HuH-7.5 (cell line): Measurements from ENCODE around the gene RPS10.
A peak's percentile ranks its signal among the peaks of the same experiment; 100 is the strongest.

ENCODE experiments used
- DNase-seq: peaks from one replicate; pipeline ENCODE4 v3.0.0; 2011; ENCODE audit warnings: low spot score

Gene RPS10

DNA sequence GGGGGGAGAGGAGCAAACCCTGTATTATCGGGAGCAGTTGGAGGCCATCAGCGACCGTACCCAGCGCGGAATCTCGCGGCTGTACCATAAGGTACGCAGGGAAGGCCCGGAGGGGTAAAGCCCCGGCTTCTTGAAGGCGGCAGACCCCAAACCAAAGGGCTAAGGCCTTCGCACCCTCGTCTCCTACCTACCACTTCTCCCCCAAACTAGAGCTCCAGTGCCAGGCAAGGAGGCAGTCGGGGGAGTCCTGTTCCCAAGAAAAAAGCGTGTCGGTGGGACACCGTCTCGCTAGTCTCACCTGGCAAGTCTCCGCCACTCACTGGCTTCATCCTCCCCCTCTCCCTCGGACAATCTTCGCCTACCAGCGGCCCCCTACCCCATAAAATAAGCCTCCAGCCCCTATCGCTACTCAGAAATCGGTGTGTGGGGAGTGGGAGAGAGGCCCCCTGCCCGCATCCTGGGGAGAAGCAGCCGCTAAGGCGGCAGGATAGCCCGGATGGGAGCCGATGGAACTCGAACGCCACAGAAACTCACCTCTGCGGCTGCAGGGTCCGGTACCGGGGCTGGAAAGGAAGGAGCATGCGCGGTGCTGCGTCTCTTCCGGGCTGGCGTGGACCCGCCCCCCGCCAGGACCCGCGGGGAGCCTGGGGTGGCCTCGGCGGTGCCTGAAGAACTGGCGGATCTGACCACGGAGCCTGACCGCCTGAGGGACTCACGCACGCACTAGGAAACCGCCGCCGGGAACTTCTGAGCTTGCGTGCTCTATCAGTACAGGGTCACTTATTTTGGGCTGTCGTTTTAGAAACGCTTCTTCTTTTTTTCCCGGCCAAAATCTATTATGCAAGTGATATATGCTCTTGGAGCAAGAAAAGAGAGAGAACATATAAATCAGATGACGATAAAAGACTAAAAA is at the start of gene RPS10:
RPS10 (minus strand) TSS at position 572 of the 913 bp plus-strand sequence. CDS start 848 bp downstream, outside the sequence.
- DNase-seq = peak; percentile 86

DNA sequence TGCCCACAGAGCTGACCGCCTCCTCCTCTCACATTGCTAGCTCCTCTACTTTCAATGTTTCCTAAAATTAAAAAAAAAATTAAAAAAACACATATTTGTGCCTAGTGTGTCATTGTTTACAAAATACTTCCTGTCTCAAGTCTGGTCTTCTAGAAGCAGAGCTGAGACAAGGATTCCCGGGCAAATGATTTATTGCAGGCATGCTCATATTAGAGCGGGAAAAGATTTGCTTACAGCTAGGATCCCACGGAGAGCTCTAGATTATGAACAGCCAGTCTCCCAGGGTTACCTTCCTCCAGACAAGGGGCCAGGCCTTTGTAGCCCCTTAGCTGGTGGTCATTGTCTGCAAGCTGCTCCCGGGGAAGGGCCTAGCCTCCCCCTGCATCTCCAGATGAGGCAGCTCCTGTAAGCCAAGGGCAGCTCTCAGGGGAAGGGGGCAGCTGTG is 49.4 kb upstream of the RPS10 start:
- DNase-seq = no peak

DNA sequence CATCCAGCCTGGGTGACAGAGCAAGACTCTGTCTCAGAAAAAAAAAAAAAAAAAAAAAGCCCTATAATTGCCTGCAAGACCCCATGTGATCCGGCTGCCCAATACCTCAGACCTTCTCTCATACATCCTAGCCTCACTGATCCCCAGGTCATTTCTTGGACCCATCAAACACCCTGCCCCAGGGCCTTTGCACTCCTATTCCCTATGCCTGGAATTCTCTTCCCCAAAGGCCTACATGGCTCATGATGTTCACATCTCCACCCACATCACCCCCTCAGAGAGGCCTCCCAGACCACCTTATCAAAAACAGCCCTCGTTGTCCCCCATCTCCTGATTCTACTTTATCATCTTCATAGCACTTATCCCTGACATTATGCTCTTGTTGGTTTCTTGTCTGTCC is 48.9 kb upstream of the RPS10 start:
- DNase-seq = no peak

DNA sequence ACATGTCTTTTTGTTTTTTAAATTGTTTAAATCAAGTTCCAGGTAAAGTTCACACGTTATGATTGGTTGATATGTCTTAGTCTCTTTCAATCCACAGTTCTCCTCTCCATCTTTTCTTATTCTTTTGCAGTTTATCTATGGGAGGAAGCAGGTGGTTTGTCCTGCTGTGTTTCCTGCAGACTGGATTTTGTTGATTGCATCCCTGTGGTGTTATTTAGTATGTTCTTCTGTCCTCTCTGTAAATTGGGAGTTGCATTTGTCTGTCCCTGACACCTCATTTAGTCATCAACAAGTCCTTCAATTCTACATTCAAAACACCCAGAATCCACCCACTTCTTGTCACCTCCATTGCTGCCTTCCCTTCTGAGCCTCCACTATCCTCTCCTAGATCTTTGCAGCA is 48.1 kb upstream of the RPS10 start:
- no peak for DNase-seq

DNA sequence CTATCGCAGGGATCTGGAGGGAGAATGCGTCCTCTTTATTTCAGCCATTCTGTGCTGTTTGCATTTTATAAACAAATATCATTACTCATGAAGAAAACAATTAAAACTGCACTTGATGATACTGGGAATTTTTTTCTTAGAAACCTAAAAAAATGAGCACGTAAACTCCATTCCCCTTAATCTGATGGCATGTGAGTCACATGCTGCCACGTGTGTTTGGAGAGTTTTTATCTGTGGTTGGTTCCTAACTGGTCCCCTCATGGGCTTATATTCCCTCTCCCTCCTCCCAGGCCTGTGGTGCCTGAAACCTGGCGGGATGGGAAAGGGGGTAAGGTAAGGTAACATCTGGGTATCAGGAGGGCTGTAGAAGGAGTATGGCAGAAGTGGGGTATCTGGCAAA is 46.6 kb upstream of the RPS10 start:
- DNase-seq = no peak

DNA sequence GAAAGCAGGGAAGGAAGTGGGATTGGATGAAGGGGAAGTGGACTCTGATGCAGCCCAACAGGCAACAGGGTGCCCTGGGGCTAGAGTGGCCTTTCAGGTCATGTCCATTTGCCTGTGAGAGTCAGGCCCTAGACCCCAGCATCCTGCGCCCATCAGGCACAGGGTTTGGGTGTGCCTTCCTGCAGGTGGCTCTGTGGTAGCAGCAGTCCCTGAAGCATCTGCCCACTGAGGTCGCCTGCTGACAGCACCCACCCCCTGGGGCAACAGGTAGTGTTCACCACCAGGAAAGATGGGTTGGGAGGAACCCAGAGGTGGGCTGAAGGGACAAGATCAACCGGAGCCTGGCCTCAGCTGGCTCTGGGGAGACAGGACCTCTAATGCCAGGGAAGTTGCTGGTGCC is 43.6 kb upstream of the RPS10 start:
- no peak for DNase-seq

DNA sequence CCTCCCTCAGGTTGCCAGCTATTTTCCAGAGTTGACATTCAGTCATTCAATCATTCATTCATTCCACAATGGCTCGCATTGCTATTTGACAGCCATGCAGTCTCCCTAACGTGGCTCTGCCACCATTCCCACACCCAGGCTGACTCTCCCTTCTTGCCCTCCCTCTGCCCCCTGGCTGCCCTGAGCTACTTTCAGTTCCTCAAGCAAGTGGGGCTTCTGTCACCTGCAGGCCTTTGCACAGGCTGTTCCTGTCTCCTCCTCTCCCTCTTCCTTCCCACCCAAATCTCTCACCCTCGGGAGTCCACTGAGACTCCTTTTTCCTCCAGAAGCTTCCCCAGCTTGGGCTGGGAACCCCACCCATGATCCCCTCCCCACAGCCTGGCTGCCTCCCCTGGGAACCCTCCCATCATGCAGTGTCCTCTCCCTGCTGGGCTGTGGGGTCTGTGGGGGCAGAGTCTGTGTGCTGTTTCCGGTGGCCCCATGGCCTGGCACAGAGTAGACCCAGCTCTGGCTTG is 42.6 kb upstream of the RPS10 start:
- no peak for DNase-seq

DNA sequence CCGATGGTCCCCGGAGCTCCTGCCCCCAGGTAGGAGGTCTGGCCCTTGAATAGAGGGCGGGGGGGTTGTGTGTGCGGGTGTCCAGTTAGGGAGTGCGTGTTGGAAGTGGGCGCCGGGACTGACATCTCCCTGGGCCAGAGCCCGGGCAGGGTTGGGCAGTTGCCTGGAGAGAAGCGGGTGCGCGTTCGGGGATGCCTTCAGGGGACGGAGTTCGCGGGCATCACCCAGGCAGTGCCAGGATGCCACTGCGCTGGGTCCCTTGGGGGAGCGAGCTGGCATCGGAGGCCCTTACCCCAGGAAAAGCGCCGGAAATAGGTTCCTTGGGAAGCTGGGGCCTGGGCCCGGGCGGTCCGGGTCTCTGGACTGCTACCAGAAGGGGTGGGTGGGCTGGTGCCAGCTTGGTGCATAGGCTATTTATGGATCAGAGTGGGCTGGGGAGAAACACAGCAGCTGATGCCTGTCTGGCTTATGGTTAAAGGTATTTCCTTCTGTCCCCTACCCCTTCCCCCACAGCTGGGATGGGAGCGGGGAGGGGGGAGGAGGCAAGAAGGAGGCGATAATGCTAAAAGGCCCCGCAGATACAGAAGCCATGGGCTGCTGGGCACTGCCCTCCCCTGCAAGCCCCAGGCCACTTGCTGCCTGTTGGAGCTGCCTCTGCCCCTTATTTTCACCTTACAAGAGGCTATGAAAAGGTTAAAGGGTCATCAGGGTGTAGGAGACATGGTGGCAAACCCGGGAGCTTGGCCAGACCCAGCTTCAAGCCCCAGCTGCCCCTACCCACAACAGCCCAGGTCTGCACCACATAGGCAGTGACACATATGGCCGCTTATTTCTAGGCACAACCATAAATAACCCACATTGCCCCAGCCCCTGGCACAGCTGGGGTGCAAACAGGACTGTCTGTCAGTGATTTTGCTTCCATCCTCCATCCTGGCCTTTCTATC is 40.6 kb upstream of the RPS10 start:
- no peak for DNase-seq

DNA sequence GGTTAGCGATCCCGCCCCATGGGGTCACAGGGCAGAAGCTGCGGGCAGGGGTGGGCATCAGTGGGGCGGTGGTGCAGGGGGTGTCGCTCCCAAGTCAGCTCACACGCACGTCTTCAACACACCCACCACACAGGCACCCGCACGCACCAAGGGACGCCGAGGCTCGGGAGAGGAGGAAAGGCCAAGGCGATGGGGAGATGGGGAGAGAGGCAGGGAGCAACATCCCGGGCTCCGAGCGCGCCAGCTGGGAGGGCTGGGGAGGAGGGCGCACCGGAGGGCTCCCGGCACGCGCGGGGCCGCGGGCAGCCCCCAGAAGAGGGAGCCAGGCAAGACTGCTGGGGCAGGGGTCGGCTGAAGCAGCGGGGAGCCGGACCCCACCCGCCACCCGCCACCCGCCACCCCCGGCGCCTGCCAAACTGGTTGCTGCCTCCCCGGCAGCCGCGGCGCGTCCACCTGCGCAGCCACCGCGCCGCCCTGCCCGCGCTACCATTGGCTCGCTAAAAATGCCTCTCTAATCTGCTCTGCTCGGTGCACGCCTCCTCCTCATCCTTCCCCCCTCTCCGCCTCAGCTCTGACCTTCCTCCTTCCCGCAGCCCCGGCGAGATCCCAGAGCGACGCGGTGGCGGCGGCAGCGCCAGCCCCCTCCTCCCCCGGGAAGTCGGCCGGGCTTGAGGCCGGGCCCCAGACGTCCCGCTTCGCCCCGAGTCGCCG is 39.8 kb upstream of the RPS10 start, which contains the start of gene PACSIN1:
PACSIN1 (plus strand) TSS at position 546 of the 711 bp plus-strand sequence. CDS start 60,230 bp downstream, outside the sequence.
- no peak for DNase-seq

DNA sequence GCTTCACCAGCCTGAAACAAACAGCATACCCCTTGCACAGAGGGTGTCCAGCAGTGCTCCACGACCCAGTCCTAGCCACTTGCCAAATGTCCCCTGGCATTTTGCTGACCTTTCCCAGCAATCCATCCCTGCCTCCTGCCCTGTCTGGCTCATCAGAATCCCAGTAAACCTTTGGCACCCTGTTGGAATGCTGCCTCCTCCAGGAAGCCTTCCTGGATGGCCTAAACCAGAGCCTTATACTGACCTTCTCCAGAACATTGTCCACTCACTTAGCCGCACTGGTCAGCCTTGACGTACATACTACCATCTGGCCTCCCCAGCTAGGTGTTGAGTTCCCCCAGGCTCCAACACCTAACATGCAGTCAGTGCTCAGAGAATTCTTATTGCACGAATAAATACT is 38.0 kb upstream of the RPS10 start:
- no peak for DNase-seq

DNA sequence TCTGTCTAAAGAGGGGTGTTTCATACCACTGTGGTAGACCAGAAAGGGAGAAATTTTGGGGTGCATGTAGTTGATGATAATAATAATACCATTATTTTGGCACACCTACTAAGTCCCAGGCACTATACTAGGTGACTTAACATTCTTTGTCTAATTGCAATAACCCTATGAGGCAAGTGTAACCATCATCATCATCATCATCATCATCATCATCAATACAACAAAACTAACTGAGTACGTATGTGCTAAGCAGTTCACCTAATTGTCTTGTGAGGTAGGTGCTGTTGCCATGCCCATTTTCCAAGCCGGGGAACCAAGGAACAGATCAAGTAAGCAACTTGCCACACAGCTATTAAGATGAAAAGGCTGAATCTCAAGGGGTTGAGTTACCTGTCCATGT is 37.4 kb upstream of the RPS10 start:
- DNase-seq = no peak

DNA sequence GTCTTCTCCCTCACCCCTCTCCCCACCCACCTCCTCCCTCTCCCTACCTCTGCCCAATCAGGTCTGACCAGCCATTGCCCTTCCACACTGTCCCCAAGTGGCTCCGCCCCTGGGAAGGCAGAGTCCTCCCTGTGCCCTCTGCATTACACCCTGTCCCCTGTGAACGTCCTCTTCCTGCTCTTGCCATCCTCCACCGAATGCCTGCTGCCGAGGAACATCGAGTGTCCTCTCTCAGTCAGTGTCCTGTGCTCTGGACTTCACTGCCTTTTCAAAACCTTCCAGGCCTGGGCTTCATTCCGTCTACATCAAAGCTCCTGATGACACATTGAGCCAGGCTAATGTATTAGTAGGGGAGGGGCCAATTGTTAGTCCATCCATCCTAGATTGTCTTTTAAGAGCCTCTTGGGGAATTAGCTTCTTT is 36.7 kb upstream of the RPS10 start:
- peak; percentile 55 for DNase-seq

DNA sequence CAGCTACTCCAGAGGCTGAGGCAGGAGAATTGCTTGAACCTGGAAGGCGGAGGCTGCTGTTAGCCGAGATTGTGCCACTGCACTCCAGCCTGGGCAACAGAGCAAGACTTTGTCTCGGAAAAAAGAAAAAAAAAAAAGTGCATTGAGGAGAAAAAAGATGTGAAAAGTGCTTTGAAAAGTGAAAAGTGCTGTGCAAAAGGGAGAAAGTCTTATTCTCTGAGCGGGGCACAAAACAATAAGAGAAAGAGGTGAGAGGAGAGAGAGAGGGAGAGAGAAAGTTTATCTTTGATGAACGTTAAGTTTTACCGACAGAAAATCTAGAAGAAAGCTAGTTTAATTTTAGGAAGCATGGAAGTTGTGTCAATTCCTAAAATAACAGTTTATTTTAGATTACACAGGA is 36.1 kb upstream of the RPS10 start:
- no peak for DNase-seq

DNA sequence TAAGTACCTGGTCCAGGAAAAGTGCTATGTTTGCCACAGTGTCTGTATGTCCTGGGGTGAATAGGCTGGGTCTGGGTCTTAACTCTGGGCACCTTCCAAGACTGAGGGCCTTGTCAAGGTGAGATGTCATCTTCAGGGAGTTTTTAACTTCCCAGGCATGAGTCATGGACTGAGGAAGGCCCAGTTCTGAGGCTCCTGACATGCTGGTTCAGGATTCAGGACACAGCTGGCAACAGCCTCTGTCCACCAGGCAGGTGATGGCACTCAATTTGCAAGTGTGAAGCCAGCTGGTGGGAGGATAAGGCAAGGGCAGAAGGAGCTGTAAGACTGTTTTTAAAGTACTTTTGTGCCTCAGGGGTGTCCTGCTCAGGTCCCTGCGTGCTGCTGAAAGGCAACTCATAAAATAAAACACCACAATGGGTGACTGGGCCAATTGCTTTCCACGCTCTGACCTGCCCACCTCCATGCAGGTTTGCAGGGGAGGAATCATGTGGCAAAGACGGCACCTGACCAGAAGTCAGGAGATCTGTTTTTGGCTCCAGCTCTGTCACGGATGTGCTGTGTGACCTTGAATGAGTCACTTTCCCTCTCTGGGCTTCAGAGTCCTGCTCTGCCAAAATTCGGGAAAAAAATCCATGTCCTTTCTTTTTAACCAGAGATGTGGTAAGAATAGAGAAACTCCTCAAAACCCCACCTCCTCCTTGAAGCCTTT is 35.1 kb upstream of the RPS10 start:
- no peak for DNase-seq

DNA sequence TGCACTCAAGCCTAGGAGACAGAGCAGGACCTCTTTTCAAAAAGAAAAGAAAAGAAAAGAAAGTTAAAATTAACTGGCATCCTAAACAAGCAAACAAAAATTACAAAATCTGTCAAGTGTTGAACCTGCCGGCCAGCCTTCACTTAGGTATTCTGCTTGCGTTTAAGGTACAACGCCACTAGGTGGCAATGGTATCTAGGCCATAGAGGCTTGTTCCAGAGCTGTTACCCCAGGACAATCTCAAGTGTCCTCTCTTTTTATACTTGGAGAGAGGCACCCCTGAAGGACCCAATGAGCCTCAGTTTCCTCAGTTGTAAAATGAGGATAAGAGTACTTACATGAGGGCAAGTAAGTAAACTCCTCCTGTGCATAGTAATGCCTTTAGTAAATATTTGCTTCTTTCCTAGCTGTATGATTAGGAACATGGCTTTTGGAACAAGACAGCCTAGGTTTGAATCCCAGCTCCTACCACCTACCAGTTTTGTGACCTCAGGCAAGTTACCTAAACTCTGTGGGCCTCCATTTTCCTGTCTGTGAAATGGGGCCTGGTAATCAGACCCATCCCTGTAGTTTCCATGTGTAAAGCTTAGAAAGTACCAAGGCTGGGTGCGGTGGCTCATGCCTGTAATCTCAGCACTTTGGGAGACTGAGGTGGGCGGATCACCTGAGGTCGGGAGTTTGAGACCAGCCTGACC is 34.2 kb upstream of the RPS10 start:
- DNase-seq = peak; percentile 62

DNA sequence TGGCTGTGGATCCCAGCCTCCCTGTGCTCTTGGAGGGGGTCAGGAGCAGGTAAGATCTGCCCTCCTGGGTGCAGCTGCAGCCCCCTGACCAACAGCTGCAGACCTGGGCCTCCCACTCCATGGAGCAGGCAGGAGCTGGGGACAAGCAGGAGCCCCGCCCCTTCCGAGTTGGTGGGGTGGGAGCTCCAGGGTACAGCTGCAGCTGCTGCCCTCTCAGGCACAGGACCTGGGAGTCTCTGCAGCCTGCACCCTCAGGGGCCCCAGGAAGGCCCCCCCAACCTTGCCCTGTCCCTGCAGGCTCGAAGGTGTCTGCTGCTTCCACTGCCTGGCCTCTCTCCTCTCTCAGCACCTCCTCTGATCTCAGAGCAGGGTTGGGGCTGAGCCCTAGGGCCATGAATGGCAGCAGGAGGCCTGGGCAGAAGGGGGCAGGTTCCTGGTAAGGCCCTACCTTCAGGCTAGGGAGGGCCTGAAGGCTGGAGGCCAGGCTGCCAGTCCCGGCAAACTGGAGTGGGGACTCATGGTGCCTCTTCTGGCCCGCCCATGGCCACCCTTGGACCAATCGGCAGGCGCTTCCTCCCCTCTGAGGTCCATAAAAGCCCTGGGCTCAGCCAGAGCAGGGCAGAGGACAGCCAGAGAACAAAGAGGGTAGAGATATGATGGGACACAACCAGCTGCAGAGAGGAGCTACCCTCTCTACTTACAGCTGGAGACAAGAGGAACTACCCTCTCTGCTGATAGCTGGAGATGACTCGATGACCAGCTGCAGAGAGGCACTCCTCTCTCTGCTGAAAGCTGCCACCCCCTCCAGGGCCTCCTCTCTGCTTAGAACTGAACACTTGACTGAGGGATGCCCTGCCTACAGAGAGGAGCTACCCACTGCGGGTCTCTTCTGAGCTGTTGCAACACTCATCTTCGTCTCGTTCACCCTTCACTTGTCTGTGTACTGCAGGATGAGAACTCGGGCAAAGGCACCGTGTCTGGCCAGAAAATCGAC is 32.2 kb upstream of the RPS10 start:
- no peak for DNase-seq

DNA sequence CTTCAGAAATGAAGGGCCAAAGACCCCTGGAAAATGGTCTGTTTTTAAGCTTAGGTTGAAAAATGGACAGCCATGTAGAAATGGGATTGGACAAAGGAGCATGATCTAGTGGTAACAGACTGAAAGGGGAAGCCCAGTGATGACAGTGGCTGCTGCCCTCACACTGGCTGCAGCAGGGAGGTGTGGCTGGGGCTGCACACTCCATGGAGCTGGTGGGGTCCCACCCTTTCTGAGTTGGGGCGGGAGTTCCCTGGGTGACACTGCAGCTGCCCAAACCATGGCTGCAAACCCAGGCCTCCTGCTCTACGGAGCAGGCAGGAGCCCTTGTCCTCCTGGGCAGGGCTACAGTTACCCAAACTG is 31.5 kb upstream of the RPS10 start:
- no peak for DNase-seq

DNA sequence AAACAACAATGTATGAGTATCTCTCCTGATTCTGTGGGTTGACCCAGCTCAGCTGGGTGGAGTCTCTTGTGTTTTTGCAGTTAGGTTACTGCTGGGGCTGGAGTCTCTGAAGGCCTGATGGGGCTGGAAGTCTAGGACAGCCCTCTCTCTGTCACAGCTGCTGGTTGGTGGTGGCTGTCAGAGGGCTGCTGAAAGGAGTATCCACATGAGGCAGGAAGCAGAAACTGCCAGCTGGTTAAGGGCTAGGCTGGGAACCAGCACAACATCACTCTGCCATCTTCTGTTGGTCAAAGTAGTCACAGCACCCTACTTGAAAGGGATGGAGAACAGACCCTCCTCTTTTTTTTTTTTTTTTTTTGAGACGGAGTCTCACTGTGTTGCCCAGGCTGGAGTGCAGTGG is 30.0 kb upstream of the RPS10 start:
- DNase-seq = no peak

DNA sequence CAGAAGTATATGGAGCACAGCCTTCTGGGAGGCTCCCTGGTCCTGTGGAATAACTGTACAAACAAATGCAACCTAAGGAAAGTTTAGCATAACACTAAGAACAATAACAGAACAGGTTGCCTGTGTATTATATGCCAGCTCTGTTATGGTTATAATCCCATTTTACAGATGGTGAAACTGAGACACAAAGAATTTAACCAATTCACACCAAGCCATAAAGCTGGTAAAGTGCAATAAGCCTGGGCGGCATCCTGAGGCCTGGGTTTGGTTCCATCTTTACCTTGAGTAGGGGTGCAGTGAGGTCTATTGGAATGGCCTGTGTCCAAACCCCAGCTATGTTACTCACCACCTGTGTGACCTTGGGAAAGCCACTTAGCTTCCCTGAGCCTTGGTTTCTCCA is 25.3 kb upstream of the RPS10 start:
- DNase-seq = no peak
